Amygdala (tissue), 56 donors: ENCODE results near the gene PPM1G.

Experiments used
- DNase-seq, 56 donors: peaks; one replicate each; lab custom pipeline; 2025; lab: John Stamatoyannopoulos, UW

Gene PPM1G

DNA sequence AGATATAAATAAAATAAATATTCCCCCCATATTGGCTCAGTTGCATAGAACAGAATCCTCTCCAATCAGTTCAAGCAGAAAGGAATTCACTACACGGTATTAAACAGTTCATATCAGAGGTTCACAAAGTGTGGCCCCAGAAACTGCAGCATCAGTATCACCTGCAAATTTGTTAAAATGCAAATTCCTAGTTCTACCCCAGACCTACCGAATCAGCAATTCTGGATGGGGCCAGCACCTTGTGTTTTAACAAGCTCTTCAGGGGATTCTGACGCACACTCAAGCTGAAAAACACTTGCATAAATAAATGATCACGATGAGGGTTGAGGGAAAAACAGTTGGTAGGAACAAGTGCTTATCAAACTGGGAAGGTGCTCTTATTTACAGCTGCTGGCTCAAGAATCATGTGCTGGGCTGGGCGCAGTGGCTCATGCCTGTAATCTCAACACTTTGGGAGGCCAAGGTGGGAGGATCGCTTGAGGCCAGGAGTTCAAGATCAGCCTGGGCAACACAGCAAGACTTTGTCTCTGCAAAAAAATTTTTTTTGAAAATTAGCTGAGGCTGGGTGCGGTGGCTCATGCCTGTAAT lies 59.2 kb downstream of the PPM1G start:
- no peak for DNase-seq

DNA sequence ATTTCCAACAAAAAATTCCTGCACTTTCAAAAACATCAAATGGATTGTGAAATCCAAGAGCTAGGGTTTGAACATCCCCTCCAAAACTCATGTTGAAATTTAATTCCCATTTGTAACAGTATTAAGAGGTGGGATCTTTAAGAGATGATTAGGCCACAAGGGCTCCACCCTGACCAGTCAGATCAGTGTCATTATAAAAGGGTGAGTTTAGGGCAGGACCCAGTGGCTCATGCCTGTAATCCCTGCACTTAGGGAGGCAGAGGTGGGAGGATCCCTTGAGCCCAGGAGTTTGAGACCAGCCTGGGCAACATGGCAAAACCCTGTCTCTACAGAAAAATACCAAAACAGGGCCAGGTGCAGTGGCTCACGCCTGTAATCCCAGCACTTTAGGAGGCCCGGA lies 61.8 kb downstream of the PPM1G start:
- no peak for DNase-seq

DNA sequence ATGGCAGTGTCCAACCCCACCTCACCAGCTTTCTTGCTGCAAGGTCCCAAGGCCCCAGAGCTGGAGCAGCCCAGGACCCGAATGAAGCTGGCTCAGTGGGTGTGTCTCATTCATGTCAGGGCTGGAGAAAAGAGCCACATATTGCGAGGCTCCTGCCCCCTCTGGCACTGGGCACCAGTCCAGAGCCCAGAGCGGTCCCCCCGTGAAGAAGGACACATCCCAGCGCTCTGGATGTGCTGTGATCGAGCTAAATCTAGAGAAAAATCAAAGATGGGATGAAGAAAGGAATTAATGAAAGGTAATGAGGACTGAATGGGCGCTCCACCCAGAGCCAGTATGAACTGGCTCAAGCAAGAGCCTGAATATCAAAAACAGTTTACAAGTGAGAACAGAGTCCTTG lies 73.2 kb downstream of the PPM1G start:
- no peak for DNase-seq

DNA sequence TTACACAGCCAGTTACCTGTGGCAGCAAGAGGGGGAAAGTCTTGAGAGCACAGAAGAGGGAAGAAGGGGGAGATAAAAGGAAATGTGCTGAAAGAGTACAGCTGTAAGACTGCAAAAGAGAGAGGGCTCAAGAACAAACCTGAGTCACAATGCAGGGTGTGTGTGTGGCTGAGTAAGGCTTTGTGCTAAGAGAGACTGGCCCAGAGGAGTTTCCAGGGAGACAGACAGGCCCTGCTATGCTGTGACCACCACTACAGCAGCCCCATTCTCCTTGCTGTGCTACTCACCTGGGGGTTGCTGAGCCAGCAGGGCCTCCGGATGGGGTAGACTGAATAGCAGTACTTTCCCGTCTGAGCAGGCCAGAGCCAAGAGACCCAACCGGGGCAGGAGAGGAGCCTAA lies 74.1 kb downstream of the PPM1G start:
- DNase-seq: no peak
